ENCODE measurements around the gene MYL5. TPM values are rescaled to one million over a fixed set of nuclear protein-coding genes. Genes with fewer than 3 reads are reported as not detected.

Gene MYL5
- total and polyA plus RNA-seq, 2 experiments from 2014 or later: 21.9 to 24.5 TPM

DNA sequence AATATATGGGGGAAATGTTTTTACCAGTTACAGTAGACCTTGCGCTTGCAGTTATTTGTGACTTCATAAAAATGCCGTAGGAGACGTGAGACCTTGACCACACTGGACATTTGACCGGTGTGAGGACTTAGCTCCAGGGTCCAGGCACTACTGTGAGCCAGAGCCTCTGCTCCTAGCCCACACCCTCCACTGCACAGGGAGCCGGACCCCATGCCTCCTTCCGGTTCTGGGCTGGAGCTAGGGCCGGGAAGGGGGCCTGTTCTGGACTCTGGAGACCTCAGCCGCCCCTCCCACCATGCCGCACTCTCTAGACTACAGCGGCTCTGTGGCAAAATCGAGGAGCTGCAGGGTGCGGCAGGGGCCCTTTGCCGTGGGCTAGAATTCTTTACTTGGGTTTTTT is 36.6 kb downstream of the MYL5 start:
- no peaks in the 10 kb centered on the region for H3K27me3 ChIP-seq (replicated peaks; ENCODE audit: insufficient read depth)
- no peaks in the 10 kb centered on the region for H3K9me3 ChIP-seq (ENCODE audit: low read depth)
- H3K9me2 ChIP-seq (ENCODE audit: insufficient read depth): no peaks in the 10 kb centered on the region
- peaks cover 3% of the 10 kb centered on the region; the same call in 1 of the 2 replicates for H4K20me1 ChIP-seq (ENCODE audit: insufficient read depth)
- no peak overlapping the region for H3K4me2 ChIP-seq (ENCODE audit: unreplicated experiment)
- H3K9ac ChIP-seq: no peak overlapping the region
- peaks cover 7% of the 10 kb centered on the region; the same call in 1 of the 2 replicates for H3K4me1 ChIP-seq (ENCODE audit: insufficient read depth)
- peaks cover 94% of the 10 kb centered on the region for H3K79me2 ChIP-seq (ENCODE audit: insufficient read depth)
- 0 out of 2 replicates have a peak, but pooled peaks cover 4% of the 10 kb centered on the region for H3F3A ChIP-seq (ENCODE audit: insufficient read depth)
- no peak overlapping the region for H2AFZ ChIP-seq
- 68 to 80% methylated on average over 13 of the region's 13 CpGs for WGBS, 2 experiments (ENCODE audit: low coverage in 1 of 2, low lambda C conversion rate in 2 of 2, missing lambda C conversion rate in 2 of 2)
- no peak overlapping the region for H3K4me3 ChIP-seq
- TF ChIP-seq EZH2 (IDR thresholded peaks at IDR 0.05; ENCODE audit: insufficient read depth, poor library complexity, severe bottlenecking): no peak
- no peak for TF ChIP-seq EZH2phosphoT487 (IDR thresholded peaks at IDR 0.05; ENCODE audit: insufficient read depth, low read depth)
- no peak for DNase-seq
- no peak overlapping the region for H3K27ac ChIP-seq
- H3K36me3 ChIP-seq (ENCODE audit: low read depth): no peaks in the 10 kb centered on the region
- in situ Hi-C loops (cut with MboI): no loop called here

DNA sequence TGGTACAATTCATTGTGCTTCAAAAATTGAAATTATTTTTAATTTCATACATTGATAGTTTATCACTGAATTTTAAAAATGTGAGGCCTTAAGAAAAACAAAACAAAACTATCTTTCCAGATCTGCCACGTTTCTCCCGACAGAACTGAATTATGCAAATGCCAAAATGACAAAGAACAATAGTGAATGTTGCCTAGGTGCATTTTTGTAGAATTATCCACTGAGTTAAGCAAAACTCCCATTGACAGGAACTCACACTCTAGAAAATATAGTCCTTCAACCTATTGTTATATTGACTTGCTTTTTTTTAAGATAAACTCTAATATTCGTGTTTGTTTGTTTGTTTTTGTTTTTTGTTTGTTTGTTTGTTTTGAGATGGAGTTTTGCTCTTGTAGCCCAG is 37.8 kb downstream of the MYL5 start:
- peaks cover 3% of the 10 kb centered on the region; the same call in 1 of the 2 replicates for H4K20me1 ChIP-seq (ENCODE audit: insufficient read depth)
- WGBS, 2 experiments (ENCODE audit: low coverage in 1 of 2, low lambda C conversion rate in 2 of 2, missing lambda C conversion rate in 2 of 2): 40 to 44% methylated on average over 3 of the region's 3 CpGs

DNA sequence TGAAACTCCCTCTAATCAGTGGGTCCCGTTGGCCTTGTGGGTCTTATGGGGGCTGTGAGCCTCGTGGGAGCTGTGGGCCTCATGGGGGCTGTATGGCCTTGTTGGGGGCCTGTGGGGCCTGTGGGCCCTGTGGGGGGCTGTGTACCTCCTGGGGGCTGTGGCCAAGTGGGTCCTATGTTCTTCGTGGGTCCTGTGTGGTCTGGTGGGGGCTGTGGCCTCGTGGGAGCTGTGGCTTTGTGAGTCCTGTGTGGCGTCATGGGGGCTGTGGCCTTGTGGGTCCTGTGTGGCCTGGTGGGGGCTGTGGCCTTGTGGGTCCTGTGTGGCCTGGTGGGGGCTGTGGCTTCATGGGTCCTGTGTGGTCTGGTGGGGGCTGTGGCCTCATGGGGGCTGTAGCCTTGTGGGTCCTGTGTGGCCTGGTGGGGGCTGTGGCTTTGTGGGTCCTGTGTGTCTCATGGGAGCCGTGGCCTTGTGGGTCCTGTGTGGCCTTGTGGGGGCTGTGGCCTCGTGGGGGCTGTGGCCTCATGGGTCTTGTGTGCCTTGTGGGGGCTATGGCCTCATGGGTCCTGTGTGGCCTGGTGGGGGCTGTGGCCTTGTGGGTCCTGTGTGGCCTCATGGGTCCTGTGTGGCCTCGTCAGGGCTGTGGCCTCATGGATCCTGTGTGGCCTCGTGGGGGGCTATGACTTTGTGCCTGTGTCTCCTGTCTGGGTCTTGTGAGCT is 38.7 kb downstream of the MYL5 start:
- Histone ChIP-seq H4K20me1 (ENCODE audit: insufficient read depth) (peaks cover 3% of the 10 kb centered on the region; the same call in 1 of the 2 replicates), H3K79me2 (ENCODE audit: insufficient read depth) (peaks cover 83% of the 10 kb centered on the region), H3K4me2 (ENCODE audit: unreplicated experiment) (no peak overlapping the region), H3K9me2 (ENCODE audit: insufficient read depth) (no peaks in the 10 kb centered on the region), H2AFZ (no peak overlapping the region), H3K27me3 (replicated peaks; ENCODE audit: insufficient read depth) (no peaks in the 10 kb centered on the region), H3K4me1 (ENCODE audit: insufficient read depth) (peaks cover 6% of the 10 kb centered on the region; the same call in 1 of the 2 replicates), H3F3A (ENCODE audit: insufficient read depth) (0 out of 2 replicates have a peak, but pooled peaks cover 4% of the 10 kb centered on the region), H3K27ac (no peak overlapping the region), H3K36me3 (ENCODE audit: low read depth) (no peaks in the 10 kb centered on the region), H3K9ac (no peak overlapping the region), H3K4me3 (no peak overlapping the region), H3K9me3 (ENCODE audit: low read depth) (no peaks in the 10 kb centered on the region)
- in situ Hi-C loops (cut with MboI): no loop called here
- TF ChIP-seq EZH2phosphoT487 (IDR thresholded peaks at IDR 0.05; ENCODE audit: insufficient read depth, low read depth) (no peak), EZH2 (IDR thresholded peaks at IDR 0.05; ENCODE audit: insufficient read depth, poor library complexity, severe bottlenecking) (no peak)
- WGBS, 2 experiments (ENCODE audit: low coverage in 1 of 2, low lambda C conversion rate in 2 of 2, missing lambda C conversion rate in 2 of 2): 81 to 86% methylated on average over 5 to 9 of the region's 9 CpGs
- no peak for DNase-seq

More for the DNA sequence above, 37.8 kb downstream of the MYL5 start:
- Histone ChIP-seq H3K9me2 (ENCODE audit: insufficient read depth) (no peaks in the 10 kb centered on the region), H3K4me3 (no peak overlapping the region), H3K36me3 (ENCODE audit: low read depth) (no peaks in the 10 kb centered on the region), H3K4me1 (ENCODE audit: insufficient read depth) (peaks cover 7% of the 10 kb centered on the region; the same call in 1 of the 2 replicates), H3K9me3 (ENCODE audit: low read depth) (no peaks in the 10 kb centered on the region), H3K4me2 (ENCODE audit: unreplicated experiment) (no peak overlapping the region), H3K27ac (no peak overlapping the region), H2AFZ (no peak overlapping the region), H3K27me3 (replicated peaks; ENCODE audit: insufficient read depth) (no peaks in the 10 kb centered on the region), H3F3A (ENCODE audit: insufficient read depth) (0 out of 2 replicates have a peak, but pooled peaks cover 4% of the 10 kb centered on the region), H3K79me2 (ENCODE audit: insufficient read depth) (peaks cover 83% of the 10 kb centered on the region), H3K9ac (no peak overlapping the region)
- in situ Hi-C loops (cut with MboI): no loop called here
- no peak for DNase-seq
- TF ChIP-seq EZH2 (IDR thresholded peaks at IDR 0.05; ENCODE audit: insufficient read depth, poor library complexity, severe bottlenecking): no peak

DNA sequence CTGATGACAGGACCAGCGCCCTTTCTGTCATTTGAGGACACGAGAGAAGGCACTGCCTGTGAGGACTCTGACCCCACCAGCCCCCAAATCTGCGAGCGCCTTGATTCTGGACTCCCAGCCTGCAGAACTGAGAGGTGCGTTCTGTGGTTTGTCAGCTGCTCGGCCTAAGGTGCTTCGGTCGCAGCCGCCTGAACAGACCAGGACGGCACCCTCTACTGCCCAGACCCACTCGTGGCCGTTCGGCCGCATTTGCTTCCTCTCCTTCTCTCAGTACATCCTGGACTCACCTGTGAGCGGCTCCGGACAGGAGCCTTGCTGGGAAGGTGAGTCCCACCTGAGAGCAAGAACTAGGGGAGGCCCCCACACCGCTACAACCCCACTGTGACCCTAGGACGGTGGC is 39.7 kb downstream of the MYL5 start:
- H2AFZ ChIP-seq: no peak overlapping the region
- H3K4me2 ChIP-seq (ENCODE audit: unreplicated experiment): no peak overlapping the region
- in situ Hi-C loops (cut with MboI): no loop called here
- H3K4me1 ChIP-seq (ENCODE audit: insufficient read depth): no peaks in the 10 kb centered on the region
- WGBS, 2 experiments (ENCODE audit: low coverage in 1 of 2, low lambda C conversion rate in 2 of 2, missing lambda C conversion rate in 2 of 2): 94 to 95% methylated on average over 18 of the region's 18 CpGs
- no peaks in the 10 kb centered on the region for H3K9me2 ChIP-seq (ENCODE audit: insufficient read depth)
- no peaks in the 10 kb centered on the region for H3K27me3 ChIP-seq (replicated peaks; ENCODE audit: insufficient read depth)
- TF ChIP-seq EZH2 (IDR thresholded peaks at IDR 0.05; ENCODE audit: insufficient read depth, poor library complexity, severe bottlenecking): no peak
- TF ChIP-seq EZH2phosphoT487 (IDR thresholded peaks at IDR 0.05; ENCODE audit: insufficient read depth, low read depth): no peak
- H3K36me3 ChIP-seq (ENCODE audit: low read depth): no peaks in the 10 kb centered on the region
- H3K27ac ChIP-seq: no peak overlapping the region
- peaks cover 83% of the 10 kb centered on the region for H3K79me2 ChIP-seq (ENCODE audit: insufficient read depth)
- peaks cover 3% of the 10 kb centered on the region; the same call in 1 of the 2 replicates for H4K20me1 ChIP-seq (ENCODE audit: insufficient read depth)
- DNase-seq: no peak
- H3F3A ChIP-seq (ENCODE audit: insufficient read depth): 0 out of 2 replicates have a peak, but pooled peaks cover 4% of the 10 kb centered on the region
- no peak overlapping the region for H3K9ac ChIP-seq
- H3K4me3 ChIP-seq: no peak overlapping the region
- H3K9me3 ChIP-seq (ENCODE audit: low read depth): no peaks in the 10 kb centered on the region
